HCT116 (cell line): Measurements from ENCODE around the gene GPR78. TPM values are rescaled to one million over a fixed set of nuclear protein-coding genes. Genes with fewer than 3 reads are reported as not detected.

Source experiments
- ATAC-seq: fragments of 200-7000 bp; cut with Tn5 transposase; 2 replicates; pipeline ENCODE4 v1.9.1; 2020; ENCODE audit warnings: mild to moderate bottlenecking, moderate library complexity
- BruUV-seq: library from RNA; stranded (reverse); fragments of 400-500 nt; replicated peaks from 2 replicates; lab custom pipeline; 2021; lab: Mats Ljungman, UMichigan
- CTCF ChIA-PET: fragments of 300-600 bp; sonication (Branson Sonifier 250); formaldehyde crosslinking; loops from one replicate; lab custom pipeline; 2021; ENCODE audit warnings: antibody characterized with exemption; lab: Charles Lee
- POLR2A ChIA-PET: fragments of 300-600, 350-600 bp; sonication (Branson Sonifier 250); formaldehyde crosslinking; loops from one replicate; lab custom pipeline; 2021; ENCODE audit warnings: antibody characterized with exemption; lab: Charles Lee
- RAD21 ChIA-PET, 2 experiments: fragments of 300-600 bp; sonication (Branson Sonifier 250); formaldehyde crosslinking; loops; one replicate each; lab custom pipeline; 2023; ENCODE audit warnings: low total read pairs in 2 of 2; ENCODE audit not compliant: uncharacterized antibody in 2 of 2, unreplicated experiment in 2 of 2, low non-redundant PET in 1 of 2; lab: Charles Lee
- DNase-seq: peaks from one replicate; pipeline ENCODE4 v3.0.0-alpha.2; 2010; ENCODE audit warnings: low read depth, low spot score
- H2AFZ ChIP-seq: fragments of 200-600 bp; shearing (Covaris generic), sonication (generic); 2 replicates; pipeline ENCODE4 v1.6.1; 2017; ENCODE audit warnings: low read depth, mixed run types, mixed read lengths, antibody characterized with exemption, low read length; ENCODE audit not compliant: poor library complexity, severe bottlenecking
- H3K27ac ChIP-seq: 2 replicates; pipeline ENCODE4 v1.5.1; 2012; ENCODE audit warnings: low read depth, low read length
- H3K27me3 ChIP-seq: fragments of 200-600 bp; sonication (generic); 2 replicates; pipeline ENCODE4 v1.6.1; 2016; ENCODE audit warnings: mixed run types, low read length, mixed read lengths; ENCODE audit not compliant: insufficient read depth
- H3K36me3 ChIP-seq, 2 experiments: fragments of 200-500 bp in 1 of 2; fragments of 200-600 bp in 1 of 2; sonication (Bioruptor generic) in 1 of 2; sonication (generic) in 1 of 2; 2 replicates each; pipeline versions ENCODE4 v1.5.1 to v1.6.1; 2014 to 2016; ENCODE audit warnings: low read length in 2 of 2, inconsistent platforms in 1 of 2, mixed read lengths in 1 of 2, mixed run types in 1 of 2; ENCODE audit not compliant: insufficient read depth in 2 of 2, control insufficient read depth in 1 of 2
- H3K4me1 ChIP-seq, 2 experiments: fragments of 200-600 bp in 1 of 2; sonication (generic) in 1 of 2; 2 replicates each; pipeline versions ENCODE4 v1.5.1 to v1.6.1; 2012 to 2017; ENCODE audit warnings: low read length in 2 of 2, inconsistent platforms in 1 of 2, mild to moderate bottlenecking in 1 of 2, mixed read lengths in 1 of 2, mixed run types in 1 of 2, moderate library complexity in 1 of 2; ENCODE audit not compliant: insufficient read depth in 2 of 2, control insufficient read depth in 1 of 2
- H3K4me2 ChIP-seq: fragments of 200-600 bp; sonication (generic); 2 replicates; pipeline ENCODE4 v1.6.1; 2017; ENCODE audit warnings: mixed run types, low read length, mixed read lengths
- H3K4me3 ChIP-seq, 2 experiments: fragments of 200-600 bp in 1 of 2; sonication (generic) in 1 of 2; replicated peaks in 1 of 2; 2 replicates each; pipeline ENCODE4 v1.5.1; 2011 to 2016; ENCODE audit warnings: low read length in 2 of 2, control low read depth in 1 of 2, low read depth in 1 of 2, mild to moderate bottlenecking in 1 of 2, mixed read lengths in 1 of 2, mixed run types in 1 of 2
- H3K79me2 ChIP-seq: fragments of 200-600 bp; sonication (generic); 2 replicates; pipeline ENCODE4 v1.6.1; 2017; ENCODE audit warnings: mild to moderate bottlenecking, mixed run types, low read length, moderate library complexity, mixed read lengths; ENCODE audit not compliant: insufficient read depth
- H3K9ac ChIP-seq: fragments of 200-600 bp; sonication (generic); 2 replicates; pipeline ENCODE4 v1.6.1; 2016; ENCODE audit warnings: low read length, mixed read lengths
- H3K9me2 ChIP-seq: fragments of 200-600 bp; sonication (generic), shearing (Covaris generic); 2 replicates; pipeline ENCODE4 v1.6.1; 2017; ENCODE audit warnings: mixed run types, mild to moderate bottlenecking, moderate library complexity; ENCODE audit not compliant: insufficient read depth
- H3K9me3 ChIP-seq, 2 experiments: fragments of 200-500 bp in 1 of 2; fragments of 200-600 bp in 1 of 2; sonication (Bioruptor generic) in 1 of 2; sonication (generic) in 1 of 2; 2 replicates each; pipeline ENCODE4 v1.6.1; 2014 to 2017; ENCODE audit warnings: low read length in 2 of 2, mixed read lengths in 2 of 2, inconsistent platforms in 1 of 2, low read depth in 1 of 2, mild to moderate bottlenecking in 1 of 2, mixed run types in 1 of 2, moderate library complexity in 1 of 2; ENCODE audit not compliant: control insufficient read depth in 1 of 2, insufficient read depth in 1 of 2
- H4K20me1 ChIP-seq: fragments of 200-600 bp; sonication (generic), shearing (Covaris generic); 2 replicates; pipeline ENCODE4 v1.6.1; 2017; ENCODE audit warnings: mixed run types, mild to moderate bottlenecking, moderate library complexity; ENCODE audit not compliant: insufficient read depth
- ATF3 ChIP-seq: IDR thresholded peaks from 2 replicates; pipeline ENCODE4 v1.6.1; 2012
- CBX3 ChIP-seq: IDR thresholded peaks from 2 replicates; pipeline ENCODE4 v1.6.1; 2012; ENCODE audit warnings: low read depth
- EGR1 ChIP-seq: IDR thresholded peaks from 2 replicates; pipeline ENCODE4 v1.6.1; 2012; ENCODE audit warnings: low read depth
- ELF1 ChIP-seq: IDR thresholded peaks from 2 replicates; pipeline ENCODE4 v1.6.1; 2012; ENCODE audit warnings: low read depth, borderline replicate concordance
- EZH2 ChIP-seq: fragments of 200-600 bp; sonication (generic); IDR thresholded peaks from 2 replicates; pipeline ENCODE4 v1.6.1; 2017; ENCODE audit warnings: antibody characterized with exemption, mixed run types
- FOSL1 ChIP-seq: IDR thresholded peaks from 2 replicates; pipeline ENCODE4 v1.6.1; 2012; ENCODE audit warnings: low read depth
- MAX ChIP-seq: IDR thresholded peaks from 2 replicates; pipeline ENCODE4 v1.6.1; 2012
- POLR2A ChIP-seq: IDR thresholded peaks from 2 replicates; pipeline ENCODE4 v1.7.0; 2011; ENCODE audit warnings: borderline replicate concordance; ENCODE audit not compliant: insufficient read depth, insufficient read length; ENCODE audit errors: extremely low read depth
- RAD21 ChIP-seq: IDR thresholded peaks from 2 replicates; pipeline ENCODE4 v1.6.1; 2012; ENCODE audit warnings: low read depth, mild to moderate bottlenecking
- REST ChIP-seq: IDR thresholded peaks from 2 replicates; pipeline ENCODE4 v1.6.1; 2012; ENCODE audit warnings: low read depth
- SIN3A ChIP-seq: IDR thresholded peaks from 2 replicates; pipeline ENCODE4 v1.6.1; 2012; ENCODE audit warnings: low read depth
- SP1 ChIP-seq: IDR thresholded peaks from 2 replicates; pipeline ENCODE4 v1.6.1; 2012; ENCODE audit warnings: low read depth
- YY1 ChIP-seq: IDR thresholded peaks from 2 replicates; pipeline ENCODE4 v1.6.1; 2011; ENCODE audit warnings: low read length, low read depth, moderate library complexity, mild to moderate bottlenecking; ENCODE audit not compliant: insufficient replicate concordance; ENCODE audit errors: extremely low read depth
- ZFX ChIP-seq: fragments of 450-650 bp; IDR thresholded peaks from 2 replicates; pipeline ENCODE4 v1.6.1; 2017
- intact Hi-C: fragments of 100-400 bp; cut with micrococcal nuclease; formaldehyde crosslinking; loops from 2 replicates; pipeline ENCODE4 v1.10.0; 2022
- total RNA-seq: library from RNA; stranded (reverse); gene quantifications from one replicate; pipeline ENCODE4 v1.2.1, GENCODE V29; 2021; ENCODE audit not compliant: unreplicated experiment

Gene GPR78
- total RNA-seq, 1 experiment from 2014 or later: not detected

GRCh38 chr4:8612646-8613045, 32.5 kb downstream of the GPR78 start:
- H2AFZ ChIP-seq: no peak overlapping the region
- no peak overlapping the region for H3K4me3 ChIP-seq
- H3K9ac ChIP-seq: no peak overlapping the region
- no peaks in the 10 kb centered on the region for H3K79me2 ChIP-seq
- no peak overlapping the region for H3K27ac ChIP-seq
- BruUV-seq: no TSS peak
- no peaks in the 10 kb centered on the region for H3K36me3 ChIP-seq
- CTCF ChIA-PET: no interaction called here
- RAD21 ChIA-PET: interaction anchor here in 1 of 2 experiments (0.7 kb wide), 1 partner anchor 305 kb away, joined by 3 read pairs; no protein-coding TSS in a partner anchor
- DNase-seq: no peak
- no peaks in the 10 kb centered on the region for H3K9me3 ChIP-seq
- no peaks in the 10 kb centered on the region for H3K9me2 ChIP-seq
- no peaks in the 10 kb centered on the region for H4K20me1 ChIP-seq
- no peak for ATAC-seq
- intact Hi-C loops: no loop called here
- no peak for TF ChIP-seq YY1
- no peak for TF ChIP-seq MAX
- H3K4me1 ChIP-seq: no peaks in the 10 kb centered on the region
- no peaks in the 10 kb centered on the region for H3K27me3 ChIP-seq
- POLR2A ChIA-PET: no interaction called here
- H3K4me2 ChIP-seq: no peak overlapping the region

- Histone ChIP-seq H3K79me2 (no peaks in the 10 kb centered on the region), H3K9me2 (no peaks in the 10 kb centered on the region), H3K27me3 (no peaks in the 10 kb centered on the region), H3K4me3 (no peak overlapping the region), H3K36me3 (no peaks in the 10 kb centered on the region), H2AFZ (no peak overlapping the region), H3K4me2 (no peak overlapping the region), H4K20me1 (no peaks in the 10 kb centered on the region), H3K9me3 (no peaks in the 10 kb centered on the region), H3K9ac (no peak overlapping the region), H3K27ac (no peak overlapping the region), H3K4me1 (no peaks in the 10 kb centered on the region)
- intact Hi-C loops: no loop called here
- RAD21 ChIA-PET: interaction anchor here in 1 of 2 experiments (0.7 kb wide), 1 partner anchor 304 kb away, joined by 3 read pairs; no protein-coding TSS in a partner anchor
- CTCF ChIA-PET: no interaction called here
- BruUV-seq: no TSS peak
- no peak for ATAC-seq
- DNase-seq: no peak
- POLR2A ChIA-PET: no interaction called here
- TF ChIP-seq RAD21: no peak
- TF ChIP-seq ZFX: no peak
- TF ChIP-seq CBX3: no peak
- no peak for TF ChIP-seq SP1
- TF ChIP-seq EZH2: no peak
- no peak for TF ChIP-seq ELF1
- no peak for TF ChIP-seq POLR2A
- TF ChIP-seq REST: no peak
- TF ChIP-seq ATF3: no peak
- TF ChIP-seq FOSL1: no peak
- TF ChIP-seq SIN3A: no peak
- TF ChIP-seq EGR1: no peak
These were observed 33.5 kb downstream of the GPR78 start for GRCh38 chr4:8613421-8614364.
